HEK293 (cell line): Measurements from ENCODE around the gene ATAD1.

ENCODE experiments used
- CTCF ChIA-PET: fragments of 350-600 bp; formaldehyde crosslinking; extraction: SDS; loops from one replicate; lab custom pipeline; 2021; ENCODE audit warnings: antibody characterized with exemption; lab: Yijun Ruan, JAX
- POLR2A ChIA-PET: fragments of 300-600 bp; formaldehyde crosslinking; extraction: SDS; loops from one replicate; lab custom pipeline; 2020; ENCODE audit warnings: antibody characterized with exemption, inconsistent platforms; lab: Yijun Ruan, JAX
- H3K27ac ChIP-seq: fragments of 200-500 bp; sonication (Bioruptor generic); 2 replicates; pipeline ENCODE4 v1.5.1; 2014; ENCODE audit warnings: low read depth, low read length, control low read depth, inconsistent platforms; ENCODE audit errors: extremely low read depth
- H3K36me3 ChIP-seq, 2 experiments: fragments of 200-500 bp in 1 of 2; sonication (Bioruptor generic) in 1 of 2; 1 replicate in 1 of 2; 2 replicates in 1 of 2; pipeline ENCODE4 v1.5.1; 2014 to 2017; ENCODE audit warnings: inconsistent platforms in 2 of 2, low read length in 2 of 2; ENCODE audit not compliant: control insufficient read depth in 2 of 2, insufficient read depth in 1 of 2
- H3K4me1 ChIP-seq: fragments of 200-500 bp; sonication (Bioruptor generic); 2 replicates; pipeline ENCODE4 v1.5.1; 2014; ENCODE audit warnings: mild to moderate bottlenecking, low read length, inconsistent platforms; ENCODE audit not compliant: control insufficient read depth, insufficient read depth
- H3K4me3 ChIP-seq: 2 replicates; pipeline ENCODE4 v1.5.1; 2011; ENCODE audit warnings: low read depth, mild to moderate bottlenecking, control low read depth, low read length, moderate library complexity
- H3K9me3 ChIP-seq: fragments of 200-500 bp; sonication (Bioruptor generic); 2 replicates; pipeline ENCODE4 v1.5.1; 2014; ENCODE audit warnings: low read depth, low read length, inconsistent platforms; ENCODE audit not compliant: control insufficient read depth, insufficient read depth
- BCL6B ChIP-seq: fragments of 450-650 bp; formaldehyde crosslinking; IDR thresholded peaks from 2 replicates; pipeline ENCODE4 v1.5.1; 2017; ENCODE audit warnings: missing biosample characterization, missing genetic modification characterization
- KLF8 ChIP-seq: fragments of 450-650 bp; formaldehyde crosslinking; IDR thresholded peaks from 2 replicates; pipeline ENCODE4 v1.5.1; 2016; ENCODE audit warnings: missing biosample characterization, missing genetic modification characterization
- PRDM1 ChIP-seq: fragments of 450-650 bp; formaldehyde crosslinking; IDR thresholded peaks from 2 replicates; pipeline ENCODE4; 2016; ENCODE audit warnings: missing biosample characterization, missing genetic modification characterization
- PRDM4 ChIP-seq: fragments of 450-650 bp; formaldehyde crosslinking; IDR thresholded peaks from 2 replicates; pipeline ENCODE4 v1.5.1; 2017; ENCODE audit warnings: missing biosample characterization, missing genetic modification characterization
- SCRT1 ChIP-seq: fragments of 450-650 bp; formaldehyde crosslinking; IDR thresholded peaks from 2 replicates; pipeline ENCODE4 v1.5.1; 2016; ENCODE audit warnings: missing biosample characterization, missing genetic modification characterization, borderline replicate concordance
- SP7 ChIP-seq: fragments of 450-650 bp; formaldehyde crosslinking; IDR thresholded peaks from 2 replicates; pipeline ENCODE4 v1.5.1; 2016; ENCODE audit warnings: missing biosample characterization, missing genetic modification characterization
- ZBTB11 ChIP-seq: fragments of 450-650 bp; formaldehyde crosslinking; conservative IDR thresholded peaks from 2 replicates; pipeline ENCODE4 v1.5.1; 2016; ENCODE audit warnings: low read depth, missing biosample characterization, missing genetic modification characterization
- ZBTB6 ChIP-seq: fragments of 450-650 bp; formaldehyde crosslinking; IDR thresholded peaks from 2 replicates; pipeline ENCODE4 v1.5.1; 2017; ENCODE audit warnings: missing biosample characterization, missing genetic modification characterization
- ZFHX2 ChIP-seq: fragments of 450-650 bp; formaldehyde crosslinking; conservative IDR thresholded peaks from 2 replicates; pipeline ENCODE4 v1.5.1; 2016; ENCODE audit warnings: missing biosample characterization, missing genetic modification characterization
- ZNF157 ChIP-seq: fragments of 450-650 bp; formaldehyde crosslinking; IDR thresholded peaks from 2 replicates; pipeline ENCODE4 v1.5.1; 2016; ENCODE audit warnings: missing biosample characterization, missing genetic modification characterization
- ZNF175 ChIP-seq: fragments of 450-650 bp; formaldehyde crosslinking; IDR thresholded peaks from 2 replicates; pipeline ENCODE4 v1.5.1; 2016; ENCODE audit warnings: missing biosample characterization, missing genetic modification characterization
- ZNF18 ChIP-seq: fragments of 450-650 bp; formaldehyde crosslinking; IDR thresholded peaks from 2 replicates; pipeline ENCODE4 v1.5.1; 2016; ENCODE audit warnings: missing biosample characterization, missing genetic modification characterization
- ZNF266 ChIP-seq: fragments of 450-650 bp; formaldehyde crosslinking; IDR thresholded peaks from 2 replicates; pipeline ENCODE4 v1.5.1; 2016; ENCODE audit warnings: missing biosample characterization, missing genetic modification characterization, low read depth
- ZNF518A ChIP-seq: fragments of 450-650 bp; formaldehyde crosslinking; conservative IDR thresholded peaks from 2 replicates; pipeline ENCODE4 v1.5.1; 2016; ENCODE audit warnings: low read depth, missing biosample characterization, missing genetic modification characterization
- ZNF624 ChIP-seq: fragments of 450-650 bp; formaldehyde crosslinking; IDR thresholded peaks from 2 replicates; pipeline ENCODE4 v1.5.1; 2017; ENCODE audit warnings: missing biosample characterization, missing genetic modification characterization
- ZNF677 ChIP-seq: fragments of 450-650 bp; IDR thresholded peaks from 2 replicates; pipeline ENCODE4 v1.5.0; 2018; ENCODE audit warnings: missing biosample characterization, mild to moderate bottlenecking, missing genetic modification characterization, moderate library complexity
- ZNF707 ChIP-seq: fragments of 450-650 bp; formaldehyde crosslinking; IDR thresholded peaks from 2 replicates; pipeline ENCODE4 v1.5.1; 2016; ENCODE audit warnings: missing biosample characterization, missing genetic modification characterization
- ZSCAN23 ChIP-seq: fragments of 450-650 bp; formaldehyde crosslinking; IDR thresholded peaks from 2 replicates; pipeline ENCODE4 v1.5.1; 2016; ENCODE audit warnings: missing biosample characterization, missing genetic modification characterization
- ZSCAN30 ChIP-seq: fragments of 450-650 bp; IDR thresholded peaks from 2 replicates; pipeline ENCODE4 v1.5.1; 2018; ENCODE audit warnings: missing biosample characterization, mild to moderate bottlenecking, missing genetic modification characterization, moderate library complexity

Gene ATAD1

GRCh38 chr10:87724789-87725188, 93.2 kb downstream of the ATAD1 start:
- Histone ChIP-seq H3K27ac (no peak overlapping the region), H3K4me1 (no peaks in the 10 kb centered on the region; the same call in 1 of the 2 replicates), H3K4me3 (no peak overlapping the region), H3K36me3 (peaks cover 0 to 7% of the 10 kb centered on the region in 2 experiments; a peak in 2 of 3 replicates), H3K9me3 (no peaks in the 10 kb centered on the region)
- ChIA-PET CTCF (no interaction called here), POLR2A (no interaction called here)
- TF ChIP-seq ZNF157 (tag by site-specific recombination) (no peak), ZNF266 (tag by site-specific recombination) (no peak), ZNF677 (tag by site-specific recombination) (peak; percentile 97)

GRCh38 chr10:87723500-87723899, 94.5 kb downstream of the ATAD1 start:
- CTCF ChIA-PET, result no interaction called here
- Histone ChIP-seq H3K4me1 (no peaks in the 10 kb centered on the region; the same call in 1 of the 2 replicates), H3K9me3 (no peaks in the 10 kb centered on the region), H3K36me3 (peaks cover 0 to 7% of the 10 kb centered on the region in 2 experiments; a peak in 2 of 3 replicates), H3K4me3 (no peak overlapping the region), H3K27ac (no peak overlapping the region)
- POLR2A ChIA-PET, result no interaction called here
- 0 out of 2 replicates have a peak, but pooled peaks have one; percentile 17 for TF ChIP-seq ZBTB11
- TF ChIP-seq ZNF18 (tag by site-specific recombination), result no peak
- no peak for TF ChIP-seq SCRT1 (tag by site-specific recombination)
- no peak for TF ChIP-seq ZNF175 (tag by site-specific recombination)
- no peak for TF ChIP-seq KLF8 (tag by site-specific recombination)
- TF ChIP-seq ZBTB6 (tag by site-specific recombination), result no peak
- peak; percentile 21; the same call in 1 of the 2 replicates for TF ChIP-seq SP7 (tag by site-specific recombination)
- TF ChIP-seq ZNF624 (tag by site-specific recombination), result no peak
- no peak for TF ChIP-seq ZNF707
- peak; percentile 27; the same call in 1 of the 2 replicates for TF ChIP-seq PRDM1 (tag by site-specific recombination)
- peak; percentile 61; the same call in 1 of the 2 replicates for TF ChIP-seq BCL6B
- peak; percentile 71 for TF ChIP-seq PRDM4 (tag by site-specific recombination)
- no peak for TF ChIP-seq ZSCAN23 (tag by site-specific recombination)
- TF ChIP-seq ZNF518A (tag by site-specific recombination), result no peak
- TF ChIP-seq ZFHX2, result no peak
- 0 out of 2 replicates have a peak, but pooled peaks have one; percentile 41 for TF ChIP-seq ZSCAN30 (tag by site-specific recombination)
